ENCODE measurements around the gene ZFC3H1. TPM values are rescaled to one million over a fixed set of nuclear protein-coding genes. Genes with fewer than 3 reads are reported as not detected.

Gene ZFC3H1
- total and polyA plus RNA-seq, 2 donors = 16.9 to 109 TPM

- H3K36me3 ChIP-seq (ENCODE audit: insufficient read depth) = no peaks in the 10 kb centered on the region
- WGBS = under 1% methylated on average over 53 of the region's 53 CpGs
- peak overlapping the region; percentile 74 for H3K4me3 ChIP-seq (ENCODE audit: low read depth, low read length)
- H3K27ac ChIP-seq (ENCODE audit: low read depth) = peak overlapping the region; percentile 96
- peak; percentile 37 for DNase-seq (ENCODE audit: extremely low spot score)
- peaks cover 2% of the 10 kb centered on the region for H3K4me1 ChIP-seq (ENCODE audit: insufficient read depth)
Observed at GRCh38 chr12:71662849-71663560, 643 bp downstream of the ZFC3H1 start.

GRCh38 chr12:71661977-71662530, 1.6 kb downstream of the ZFC3H1 start:
- WGBS = 5% methylated on average over 8 of the region's 8 CpGs
- no peaks in the 10 kb centered on the region for H3K36me3 ChIP-seq (ENCODE audit: insufficient read depth)
- no peak overlapping the region for H3K27ac ChIP-seq (ENCODE audit: low read depth)
- DNase-seq (ENCODE audit: extremely low spot score) = no peak
- H3K4me1 ChIP-seq (ENCODE audit: insufficient read depth) = peaks cover 2% of the 10 kb centered on the region
- peak overlapping the region; percentile 74 for H3K4me3 ChIP-seq (ENCODE audit: low read depth, low read length)

GRCh38 chr12:71656740-71657139, 6.9 kb downstream of the ZFC3H1 start:
- H3K4me3 ChIP-seq (ENCODE audit: low read depth, low read length) = no peak overlapping the region
- H3K27ac ChIP-seq (ENCODE audit: low read depth) = no peak overlapping the region
- no peak for DNase-seq (ENCODE audit: extremely low spot score)
- 75% methylated on average over 3 of the region's 3 CpGs for WGBS
- peaks cover 2% of the 10 kb centered on the region for H3K36me3 ChIP-seq (ENCODE audit: insufficient read depth)
- no peaks in the 10 kb centered on the region for H3K4me1 ChIP-seq (ENCODE audit: insufficient read depth)

- peaks cover 3% of the 10 kb centered on the region for H3K36me3 ChIP-seq (ENCODE audit: insufficient read depth)
Observed at GRCh38 chr12:71655907-71656306, 7.7 kb downstream of the ZFC3H1 start.

GRCh38 chr12:71655495-71655894, 8.2 kb downstream of the ZFC3H1 start:
- H3K4me3 ChIP-seq (ENCODE audit: low read depth, low read length) = no peak overlapping the region
- H3K36me3 ChIP-seq (ENCODE audit: insufficient read depth) = peaks cover 3% of the 10 kb centered on the region
- no peaks in the 10 kb centered on the region for H3K4me1 ChIP-seq (ENCODE audit: insufficient read depth)
- 28% methylated on average over 1 of the region's 1 CpG for WGBS
- DNase-seq (ENCODE audit: extremely low spot score) = no peak
- no peak overlapping the region for H3K27ac ChIP-seq (ENCODE audit: low read depth)

More at GRCh38 chr12:71655907-71656306, 7.7 kb downstream of the ZFC3H1 start:
- no peak for DNase-seq (ENCODE audit: extremely low spot score)
- H3K4me3 ChIP-seq (ENCODE audit: low read depth, low read length) = no peak overlapping the region
- H3K4me1 ChIP-seq (ENCODE audit: insufficient read depth) = no peaks in the 10 kb centered on the region
- 99% methylated on average over 1 of the region's 1 CpG for WGBS
- H3K27ac ChIP-seq (ENCODE audit: low read depth) = no peak overlapping the region

GRCh38 chr12:71654200-71654599, 9.4 kb downstream of the ZFC3H1 start:
- no peak for DNase-seq (ENCODE audit: extremely low spot score)
- H3K36me3 ChIP-seq (ENCODE audit: insufficient read depth) = peaks cover 3% of the 10 kb centered on the region
- WGBS = 94% methylated on average over 3 of the region's 3 CpGs
- no peak overlapping the region for H3K4me3 ChIP-seq (ENCODE audit: low read depth, low read length)
- no peak overlapping the region for H3K27ac ChIP-seq (ENCODE audit: low read depth)
- no peaks in the 10 kb centered on the region for H3K4me1 ChIP-seq (ENCODE audit: insufficient read depth)

GRCh38 chr12:71653137-71653536, 10.5 kb downstream of the ZFC3H1 start:
- DNase-seq (ENCODE audit: extremely low spot score) = no peak
- Histone ChIP-seq H3K4me1 (ENCODE audit: insufficient read depth) (no peaks in the 10 kb centered on the region), H3K4me3 (ENCODE audit: low read depth, low read length) (no peak overlapping the region), H3K36me3 (ENCODE audit: insufficient read depth) (peaks cover 3% of the 10 kb centered on the region), H3K27ac (ENCODE audit: low read depth) (no peak overlapping the region)
- 94% methylated on average over 2 of the region's 2 CpGs for WGBS

- no peak overlapping the region for H3K4me3 ChIP-seq (ENCODE audit: low read depth, low read length)
- no peak for DNase-seq (ENCODE audit: extremely low spot score)
- no peaks in the 10 kb centered on the region for H3K4me1 ChIP-seq (ENCODE audit: insufficient read depth)
- no peak overlapping the region for H3K27ac ChIP-seq (ENCODE audit: low read depth)
- 95% methylated on average over 1 of the region's 1 CpG for WGBS
- peaks cover 3% of the 10 kb centered on the region for H3K36me3 ChIP-seq (ENCODE audit: insufficient read depth)
Observed at GRCh38 chr12:71652656-71653055, 11.0 kb downstream of the ZFC3H1 start.

- Histone ChIP-seq H3K4me3 (ENCODE audit: low read depth, low read length) (no peak overlapping the region), H3K27ac (ENCODE audit: low read depth) (no peak overlapping the region), H3K4me1 (ENCODE audit: insufficient read depth) (no peaks in the 10 kb centered on the region), H3K36me3 (ENCODE audit: insufficient read depth) (peaks cover 3% of the 10 kb centered on the region)
- WGBS = 89% methylated on average over 2 of the region's 2 CpGs
- DNase-seq (ENCODE audit: extremely low spot score) = no peak
Observed at GRCh38 chr12:71649401-71649800, 14.2 kb downstream of the ZFC3H1 start.

- 79% methylated on average over 4 of the region's 4 CpGs for WGBS
- peaks cover 3% of the 10 kb centered on the region for H3K36me3 ChIP-seq (ENCODE audit: insufficient read depth)
Observed at GRCh38 chr12:71648537-71648936, 15.1 kb downstream of the ZFC3H1 start.

GRCh38 chr12:71646512-71646911, 17.1 kb downstream of the ZFC3H1 start:
- Histone ChIP-seq H3K4me3 (ENCODE audit: low read depth, low read length) (no peak overlapping the region), H3K27ac (ENCODE audit: low read depth) (no peak overlapping the region), H3K4me1 (ENCODE audit: insufficient read depth) (no peaks in the 10 kb centered on the region), H3K36me3 (ENCODE audit: insufficient read depth) (peaks cover 2% of the 10 kb centered on the region)
- WGBS = 97% methylated on average over 3 of the region's 3 CpGs
- DNase-seq (ENCODE audit: extremely low spot score) = no peak

More at GRCh38 chr12:71648537-71648936, 15.1 kb downstream of the ZFC3H1 start:
- no peak for DNase-seq (ENCODE audit: extremely low spot score)
- H3K4me3 ChIP-seq (ENCODE audit: low read depth, low read length) = no peak overlapping the region
- no peak overlapping the region for H3K27ac ChIP-seq (ENCODE audit: low read depth)
- no peaks in the 10 kb centered on the region for H3K4me1 ChIP-seq (ENCODE audit: insufficient read depth)

- Histone ChIP-seq H3K36me3 (ENCODE audit: insufficient read depth) (no peaks in the 10 kb centered on the region), H3K27ac (ENCODE audit: low read depth) (no peak overlapping the region), H3K4me1 (ENCODE audit: insufficient read depth) (no peaks in the 10 kb centered on the region), H3K4me3 (ENCODE audit: low read depth, low read length) (no peak overlapping the region)
- no peak for DNase-seq (ENCODE audit: extremely low spot score)
- 83% methylated on average over 3 of the region's 3 CpGs for WGBS
Observed at GRCh38 chr12:71645268-71645667, 18.4 kb downstream of the ZFC3H1 start.

GRCh38 chr12:71642264-71642663, 21.4 kb downstream of the ZFC3H1 start:
- Histone ChIP-seq H3K36me3 (ENCODE audit: insufficient read depth) (no peaks in the 10 kb centered on the region), H3K4me3 (ENCODE audit: low read depth, low read length) (no peak overlapping the region), H3K4me1 (ENCODE audit: insufficient read depth) (no peaks in the 10 kb centered on the region), H3K27ac (ENCODE audit: low read depth) (no peak overlapping the region)
- no peak for DNase-seq (ENCODE audit: extremely low spot score)
- 86% methylated on average over 2 of the region's 2 CpGs for WGBS

GRCh38 chr12:71641390-71641789, 22.3 kb downstream of the ZFC3H1 start:
- no peak for DNase-seq (ENCODE audit: extremely low spot score)
- WGBS = 77% methylated on average over 2 of the region's 2 CpGs
- Histone ChIP-seq H3K4me1 (ENCODE audit: insufficient read depth) (no peaks in the 10 kb centered on the region), H3K36me3 (ENCODE audit: insufficient read depth) (no peaks in the 10 kb centered on the region), H3K4me3 (ENCODE audit: low read depth, low read length) (no peak overlapping the region), H3K27ac (ENCODE audit: low read depth) (no peak overlapping the region)

Measured in urinary bladder (tissue), 4 donors.